ENCODE results near the gene GCAT. TPM values are rescaled to one million over a fixed set of nuclear protein-coding genes. Genes with fewer than 3 reads are reported as not detected.
A peak's percentile ranks its signal among the peaks of the same experiment; 100 is the strongest.

Gene GCAT
- total RNA-seq, 4 donors from 2014 or later: 11.6 to 15.2 (median 12.3) TPM

- Histone ChIP-seq H3K27ac (replicated peaks in 1 of 4) (peak overlapping the region in 3 of 4 donors; percentile 22 to 25 (median 25)), H3K36me3 (peaks cover 23 to 97% (median 83%) of the 10 kb centered on the region in 4 donors), H3K9me3 (no peaks in the 10 kb centered on the region), H3K27me3 (no peaks in the 10 kb centered on the region), H3K4me3 (no peak overlapping the region), H3K4me1 (peaks cover 21 to 39% (median 32%) of the 10 kb centered on the region in 4 donors)
- TF ChIP-seq POLR2A (IDR thresholded peaks at IDR 0.05; ENCODE audit: low read depth): no peak
- TF ChIP-seq CTCF (IDR thresholded peaks at IDR 0.05): no peak
- TF ChIP-seq POLR2AphosphoS5 (IDR thresholded peaks at IDR 0.05): no peak
- TF ChIP-seq EP300 (IDR thresholded peaks at IDR 0.05): no peak
- WGBS: 71% methylated on average over 2 of the region's 2 CpGs
- no peak for DNase-seq (ENCODE audit: extremely low spot score)
- intact Hi-C loops (cut with DNase I): no loop called here
These were observed 47.7 kb downstream of the GCAT start for GRCh38 chr22:37855462-37855861.

GRCh38 chr22:37860796-37861421 is 53.2 kb downstream of the GCAT start:
- H3K27me3 ChIP-seq: no peaks in the 10 kb centered on the region
- DNase-seq (ENCODE audit: extremely low spot score): no peak
- WGBS: 79% methylated on average over 7 of the region's 7 CpGs
- TF ChIP-seq EP300 (IDR thresholded peaks at IDR 0.05) (no peak), POLR2AphosphoS5 (IDR thresholded peaks at IDR 0.05) (no peak), POLR2A (IDR thresholded peaks at IDR 0.05; ENCODE audit: low read depth) (no peak), CTCF (IDR thresholded peaks at IDR 0.05) (no peak)
- H3K4me3 ChIP-seq: no peak overlapping the region
- intact Hi-C loops (cut with DNase I): no loop called here
- no peak overlapping the region for H3K27ac ChIP-seq (replicated peaks in 1 of 4)
- peaks cover 6 to 19% (median 15%) of the 10 kb centered on the region in 4 donors for H3K4me1 ChIP-seq
- no peaks in the 10 kb centered on the region for H3K9me3 ChIP-seq
- H3K36me3 ChIP-seq: peaks cover 48 to 100% (median 96%) of the 10 kb centered on the region in 4 donors

GRCh38 chr22:37862570-37863325 is 55.0 kb downstream of the GCAT start:
- Histone ChIP-seq H3K36me3 (peaks cover 54 to 100% (median 96%) of the 10 kb centered on the region in 4 donors), H3K4me1 (peaks cover 6 to 19% (median 15%) of the 10 kb centered on the region in 4 donors), H3K9me3 (no peaks in the 10 kb centered on the region), H3K27me3 (no peaks in the 10 kb centered on the region), H3K4me3 (no peak overlapping the region), H3K27ac (replicated peaks in 1 of 4) (peak overlapping the region in 2 of 4 donors; percentile 22 to 32)
- intact Hi-C loops (cut with DNase I): loop anchor here (1.0 kb wide), 1 partner anchor 45 kb away; no protein-coding TSS in a partner anchor
- 74% methylated on average over 7 of the region's 7 CpGs for WGBS
- no peak for DNase-seq (ENCODE audit: extremely low spot score)
- no peak for TF ChIP-seq EP300 (IDR thresholded peaks at IDR 0.05)
- no peak for TF ChIP-seq POLR2AphosphoS5 (IDR thresholded peaks at IDR 0.05)
- TF ChIP-seq CTCF (IDR thresholded peaks at IDR 0.05): no peak
- TF ChIP-seq POLR2A (IDR thresholded peaks at IDR 0.05; ENCODE audit: low read depth): no peak

- Histone ChIP-seq H3K27me3 (no peaks in the 10 kb centered on the region), H3K36me3 (peaks cover 53 to 100% (median 93%) of the 10 kb centered on the region in 4 donors), H3K4me3 (no peak overlapping the region), H3K4me1 (peaks cover 6 to 19% (median 12%) of the 10 kb centered on the region in 4 donors), H3K9me3 (no peaks in the 10 kb centered on the region), H3K27ac (replicated peaks in 1 of 4) (no peak overlapping the region)
- intact Hi-C loops (cut with DNase I): no loop called here
- WGBS: 83% methylated on average over 6 of the region's 6 CpGs
- TF ChIP-seq POLR2A (IDR thresholded peaks at IDR 0.05; ENCODE audit: low read depth) (no peak), POLR2AphosphoS5 (IDR thresholded peaks at IDR 0.05) (no peak), CTCF (IDR thresholded peaks at IDR 0.05) (no peak), EP300 (IDR thresholded peaks at IDR 0.05) (no peak)
- DNase-seq (ENCODE audit: extremely low spot score): no peak
These were observed 57.8 kb downstream of the GCAT start for GRCh38 chr22:37865510-37865909.

Small RNA genes within 50 kb of the gene (small RNA-seq; reads per million reads assigned to genes)
- 0 to 0.37 (median 0.34) reads per million in 3 donors for gene MIR659

Other genes starting within 250 kb of the GCAT start
- 10 to 100 TPM; 19.9 to 38.1 (median 36.7) TPM for gene CDC42EP1, start 247.5 kb upstream of the GCAT start, total RNA-seq
- not detected for gene LGALS2, start 227.8 kb upstream of the GCAT start, total RNA-seq
- gene GGA1, start 199.1 kb upstream of the GCAT start, total RNA-seq: 10 to 100 TPM; 30.3 to 44.7 (median 40.9) TPM
- 1 to 10 TPM; 1.5 to 7.5 (median 4.3) TPM for gene SH3BP1, start 168.3 kb upstream of the GCAT start, total RNA-seq
- 10 to 100 TPM in 3 of 4 donors, 1 to 10 TPM in 1; 7.3 to 28.3 (median 17.4) TPM for gene PDXP, start 149.2 kb upstream of the GCAT start, total RNA-seq
- gene LGALS1, start 132.3 kb upstream of the GCAT start, total RNA-seq: 1,000 to 10,000 TPM in 3 of 4 donors, 100 to 1,000 TPM in 1; 710 to 1,112 (median 1,021) TPM
- gene NOL12, start 121.6 kb upstream of the GCAT start, total RNA-seq: 10 to 100 TPM in 3 of 4 donors, 1 to 10 TPM in 1; 9.1 to 18.4 (median 14.5) TPM
- 100 to 1,000 TPM; 150 to 208 (median 182) TPM for gene TRIOBP, start 110.9 kb upstream of the GCAT start, total RNA-seq
- gene GALR3, start 15.4 kb downstream of the GCAT start, total RNA-seq: not detected
- 10 to 100 TPM; 27.4 to 64.2 (median 48.1) TPM for gene ANKRD54, start 36.4 kb downstream of the GCAT start, total RNA-seq
- 100 to 1,000 TPM; 348 to 494 (median 425) TPM for gene EIF3L, start 41.5 kb downstream of the GCAT start, total RNA-seq
- gene MICALL1, start 98.4 kb downstream of the GCAT start, total RNA-seq: 100 to 1,000 TPM in 1 of 4 donors, 10 to 100 TPM in 3; 51.2 to 136 (median 71.2) TPM
- not detected for gene C22orf23, start 145.7 kb downstream of the GCAT start, total RNA-seq
- 10 to 100 TPM; 45.7 to 93.0 (median 72.1) TPM for gene POLR2F, start 145.8 kb downstream of the GCAT start, total RNA-seq
- gene SOX10, start 176.6 kb downstream of the GCAT start, total RNA-seq: 10 to 100 TPM; 10.3 to 29.5 (median 17.7) TPM
- 10 to 100 TPM; 23.3 to 36.1 (median 31.1) TPM for gene PICK1, start 249.5 kb downstream of the GCAT start, total RNA-seq

All from esophagus muscularis mucosa (tissue), 4 donors.